ENCODE data around the gene ZBTB16.

The ZBTB16 gene

GRCh38 chr11:114168691-114169090 lies 109.2 kb downstream of the ZBTB16 start:
- no peak for DNase-seq

GRCh38 chr11:114169321-114169749 lies 109.8 kb downstream of the ZBTB16 start:
- DNase-seq, result no peak

- DNase-seq, result no peak
Measured at GRCh38 chr11:114169821-114170220, 110.3 kb downstream of the ZBTB16 start.

GRCh38 chr11:114170226-114170625 lies 110.7 kb downstream of the ZBTB16 start:
- DNase-seq, result no peak

GRCh38 chr11:114171257-114172054 lies 111.9 kb downstream of the ZBTB16 start:
- DNase-seq, result peak in 2 of 14 donors; percentile 49 to 57

GRCh38 chr11:114172055-114172861 lies 112.7 kb downstream of the ZBTB16 start:
- no peak for DNase-seq

- DNase-seq, result peak in 2 of 14 donors; percentile 17 to 26
Measured at GRCh38 chr11:114172871-114173444, 113.4 kb downstream of the ZBTB16 start.

GRCh38 chr11:114173843-114174242 lies 114.3 kb downstream of the ZBTB16 start:
- DNase-seq, result no peak

GRCh38 chr11:114174712-114175495 lies 115.4 kb downstream of the ZBTB16 start:
- DNase-seq, result no peak

GRCh38 chr11:114175706-114176105 lies 116.2 kb downstream of the ZBTB16 start:
- no peak for DNase-seq

GRCh38 chr11:114176321-114176720 lies 116.8 kb downstream of the ZBTB16 start:
- DNase-seq, result no peak

- DNase-seq, result no peak
Measured at GRCh38 chr11:114178656-114179055, 119.1 kb downstream of the ZBTB16 start.

- peak in 6 of 14 donors; percentile 31 to 99 (median 50) for DNase-seq
Measured at GRCh38 chr11:114179234-114179941, 119.9 kb downstream of the ZBTB16 start.

- DNase-seq, result peak in 4 of 14 donors; percentile 21 to 67 (median 58)
Measured at GRCh38 chr11:114180301-114181055, 121.0 kb downstream of the ZBTB16 start.

- no peak for DNase-seq
Measured at GRCh38 chr11:114181195-114181594, 121.7 kb downstream of the ZBTB16 start.

GRCh38 chr11:114181752-114182151 lies 122.2 kb downstream of the ZBTB16 start:
- no peak for DNase-seq

GRCh38 chr11:114182471-114183043 lies 123.0 kb downstream of the ZBTB16 start:
- DNase-seq, result peak in 1 of 14 donors; percentile 39

- no peak for DNase-seq
Measured at GRCh38 chr11:114183044-114183511, 123.6 kb downstream of the ZBTB16 start.

- no peak for DNase-seq
Measured at GRCh38 chr11:114185436-114185835, 125.9 kb downstream of the ZBTB16 start.

- no peak for DNase-seq
Measured at GRCh38 chr11:114187173-114187572, 127.7 kb downstream of the ZBTB16 start.

Measured in C1 segment of cervical spinal cord (tissue), 14 donors.